Lower lobe of right lung (tissue), 2 donors: ENCODE data around the gene PDZD2. TPM values are rescaled to one million over a fixed set of nuclear protein-coding genes. Genes with fewer than 3 reads are reported as not detected.

Experiments used
- ATAC-seq, 2 donors: fragments of 200-7000 bp; cut with Tn5 transposase; one replicate each; pipeline ENCODE4 v1.9.1; 2020 to 2022; ENCODE audit warnings: mild to moderate bottlenecking in 2 of 2, moderate library complexity in 2 of 2
- DNase-seq: peaks from one replicate; pipeline ENCODE4 v3.0.0-alpha.2; 2020
- H3K27ac ChIP-seq: fragments of 200-600 bp; one replicate; pipeline ENCODE4 v1.8.0; 2022
- H3K27me3 ChIP-seq: fragments of 200-600 bp; one replicate; pipeline ENCODE4 v1.8.0; 2022; ENCODE audit warnings: low read depth
- H3K36me3 ChIP-seq: fragments of 200-600 bp; one replicate; pipeline ENCODE4 v1.8.0; 2022; ENCODE audit warnings: mild to moderate bottlenecking
- H3K4me1 ChIP-seq: fragments of 200-600 bp; one replicate; pipeline ENCODE4 v1.8.0; 2022
- H3K4me3 ChIP-seq: fragments of 200-600 bp; one replicate; pipeline ENCODE4 v1.8.0; 2022; ENCODE audit warnings: mild to moderate bottlenecking
- H3K9me3 ChIP-seq: fragments of 200-600 bp; one replicate; pipeline ENCODE4 v1.8.0; 2022
- CTCF ChIP-seq: fragments of 200-600 bp; IDR thresholded peaks from one replicate; pipeline ENCODE4 v1.8.0; 2022; ENCODE audit warnings: antibody characterized with exemption, mild to moderate bottlenecking
- intact Hi-C: fragments of 100-400 bp; cut with DNase I; formaldehyde crosslinking; loops from one replicate; pipeline ENCODE4 v1.11.0; 2022
- total RNA-seq: library from RNA; stranded (reverse); fragmentation: NEBNext Ultra II Directional; extraction: Animal tissue kit (Norgen Biotek cat#: 25700); gene quantifications from one replicate; pipeline ENCODE4 v1.2.1, GENCODE V29; 2021
- donor health status: DM: no; HTN: yes; CAD: no; lungs with severe emphysema.

PDZD2 gene
- total RNA-seq, 1 donor from 2014 or later: 67.8 TPM

GRCh38 chr5:31900296-31900865 lies 261.4 kb downstream of the PDZD2 start:
- ATAC-seq: no peak
- H3K4me3 ChIP-seq: no peak overlapping the region

GRCh38 chr5:31901807-31902530 lies 263.0 kb downstream of the PDZD2 start:
- Histone ChIP-seq H3K36me3 (no peaks in the 10 kb centered on the region), H3K27ac (no peak overlapping the region), H3K27me3 (no peaks in the 10 kb centered on the region), H3K4me3 (no peak overlapping the region), H3K9me3 (no peaks in the 10 kb centered on the region), H3K4me1 (no peaks in the 10 kb centered on the region)
- no peak for ATAC-seq
- intact Hi-C loops: no loop called here
- no peak for TF ChIP-seq CTCF
- no peak for DNase-seq

More at GRCh38 chr5:31900296-31900865, 261.4 kb downstream of the PDZD2 start:
- H3K36me3 ChIP-seq: no peaks in the 10 kb centered on the region
- TF ChIP-seq CTCF: no peak
- H3K27me3 ChIP-seq: no peaks in the 10 kb centered on the region
- DNase-seq: no peak
- intact Hi-C loops: no loop called here
- H3K4me1 ChIP-seq: no peaks in the 10 kb centered on the region
- H3K27ac ChIP-seq: no peak overlapping the region
- no peaks in the 10 kb centered on the region for H3K9me3 ChIP-seq

- DNase-seq (no peak), ATAC-seq (no peak)
- no peak overlapping the region for H3K27ac ChIP-seq
- intact Hi-C loops: no loop called here
- no peaks in the 10 kb centered on the region for H3K4me1 ChIP-seq
- H3K4me3 ChIP-seq: no peak overlapping the region
- no peaks in the 10 kb centered on the region for H3K9me3 ChIP-seq
- H3K36me3 ChIP-seq: no peaks in the 10 kb centered on the region
- no peak for TF ChIP-seq CTCF
- no peaks in the 10 kb centered on the region for H3K27me3 ChIP-seq
These were observed 269.5 kb downstream of the PDZD2 start for GRCh38 chr5:31908396-31908795.

- no peaks in the 10 kb centered on the region for H3K4me1 ChIP-seq
- no peak overlapping the region for H3K4me3 ChIP-seq
- no peaks in the 10 kb centered on the region for H3K36me3 ChIP-seq
- no peaks in the 10 kb centered on the region for H3K27me3 ChIP-seq
- H3K9me3 ChIP-seq: no peaks in the 10 kb centered on the region
- intact Hi-C loops: no loop called here
- TF ChIP-seq CTCF: no peak
- no peak for DNase-seq
- H3K27ac ChIP-seq: no peak overlapping the region
- ATAC-seq: no peak
These were observed 270.1 kb downstream of the PDZD2 start for GRCh38 chr5:31909073-31909472.

GRCh38 chr5:31911291-31912265 lies 272.6 kb downstream of the PDZD2 start:
- intact Hi-C loops: no loop called here
- Histone ChIP-seq H3K4me1 (no peaks in the 10 kb centered on the region), H3K27ac (no peak overlapping the region), H3K27me3 (no peaks in the 10 kb centered on the region), H3K4me3 (no peak overlapping the region), H3K9me3 (no peaks in the 10 kb centered on the region), H3K36me3 (no peaks in the 10 kb centered on the region)
- no peak for DNase-seq
- no peak for TF ChIP-seq CTCF
- ATAC-seq: no peak
